Measurements from ENCODE around the gene OR4C12.
"Not testable (repeated sequence)": the region's sequence is repeated elsewhere in the genome, so short reads cannot be mapped to it uniquely, and the experiment has no call there.

The OR4C12 gene

DNA sequence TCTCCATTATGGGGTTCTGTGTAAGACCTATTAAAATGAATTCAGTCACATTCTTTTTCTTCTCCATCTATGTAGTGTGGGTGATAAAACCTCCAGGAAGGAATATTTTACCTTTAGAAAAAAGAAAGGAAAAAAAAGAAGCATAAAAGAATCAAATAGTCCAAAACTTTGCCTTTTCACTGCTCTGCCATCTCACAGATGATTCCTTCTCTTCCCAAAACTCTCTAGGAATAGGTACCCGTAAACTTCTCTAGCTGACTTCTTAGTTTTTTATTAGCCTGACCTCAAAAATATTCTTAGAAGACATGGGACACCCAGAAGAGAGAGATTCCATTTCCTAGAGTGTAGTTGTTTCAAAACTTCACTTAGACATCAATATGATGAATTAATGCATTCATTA is at the start of gene OR4C12:
Gene OR4C12 (minus strand): TSS at position 101 of the 400 bp plus-strand sequence. CDS start 34 bp downstream, at position 67.
- not testable (repeated sequence) for DNase-seq

DNA sequence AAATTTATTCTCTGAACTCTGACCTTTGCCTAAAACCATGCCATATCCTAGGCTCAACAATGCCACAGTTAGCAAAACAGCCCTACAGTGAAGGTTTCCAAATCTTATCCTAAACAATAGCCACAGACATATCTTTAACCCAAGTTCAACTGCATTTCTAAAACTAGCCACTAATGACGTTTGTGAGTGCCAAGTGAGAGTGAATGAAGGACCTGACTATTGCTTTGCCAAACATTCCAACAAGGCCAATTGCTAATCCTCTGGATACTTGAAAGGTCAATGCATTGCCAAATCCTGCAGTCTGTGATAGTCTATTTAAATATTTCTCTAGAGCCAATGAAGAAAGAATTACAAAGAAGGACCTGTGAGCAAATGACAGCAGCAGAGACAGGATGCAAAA is 47.9 kb upstream of the OR4C12 start:
- no peak for DNase-seq

DNA sequence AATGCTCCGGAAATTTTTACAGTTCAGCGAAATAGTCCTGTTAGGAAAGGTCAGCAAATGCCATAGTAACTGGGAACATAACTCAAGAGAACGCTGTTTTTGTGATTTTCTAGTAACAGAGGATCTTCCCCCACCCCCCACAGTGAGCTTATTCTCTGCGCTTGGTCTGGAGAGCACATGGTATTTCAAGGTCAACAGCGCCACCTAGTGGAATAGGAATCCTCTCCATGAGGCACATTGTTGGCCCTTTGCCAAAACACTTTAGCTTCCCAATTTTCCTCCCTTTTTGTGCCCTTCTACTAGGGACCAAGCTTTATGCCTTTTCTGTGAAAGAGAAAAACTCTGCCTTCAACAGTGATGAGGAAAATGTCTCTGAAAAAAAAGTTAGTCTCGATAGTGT is 13.2 kb upstream of the OR4C12 start:
- peak; percentile 28 for DNase-seq

DNA sequence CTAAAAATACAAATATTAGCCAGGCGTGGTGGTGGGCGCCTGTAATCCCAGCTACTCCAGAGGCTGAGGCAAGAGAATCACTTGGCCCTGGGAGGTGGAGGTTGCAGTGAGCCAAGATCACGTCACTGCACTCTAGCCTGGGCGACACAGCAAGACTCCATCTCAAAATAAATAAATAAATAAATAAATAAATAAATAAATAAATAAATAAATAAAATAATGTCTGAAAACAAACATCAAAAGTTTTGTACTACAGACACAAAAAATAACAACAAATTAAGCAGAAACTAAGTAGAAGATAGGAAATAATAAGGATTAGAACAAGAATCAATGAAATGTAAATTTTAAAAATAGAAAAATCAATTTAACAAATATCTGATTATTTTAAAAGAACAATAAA is 8.9 kb downstream of the OR4C12 start:
- not testable (repeated sequence) for DNase-seq

DNA sequence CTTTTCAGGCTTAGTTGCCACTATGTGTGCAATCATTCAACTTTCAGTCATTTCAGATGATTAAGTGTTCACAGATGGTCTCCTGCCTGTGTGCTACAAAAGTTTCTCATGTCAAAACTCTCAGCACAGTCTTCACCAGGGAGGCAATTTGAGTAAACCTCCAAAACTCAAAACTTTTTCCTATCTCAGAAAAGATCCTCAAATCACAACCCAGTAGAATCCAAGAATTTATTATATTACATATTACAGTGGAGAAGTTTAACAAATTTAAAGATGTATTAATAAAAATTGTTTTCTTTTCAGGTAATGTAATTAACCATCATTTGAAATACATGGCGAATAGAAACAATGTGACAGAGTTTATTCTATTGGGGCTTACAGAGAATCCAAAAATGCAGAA is 30.2 kb downstream of the OR4C12 start, which contains the start of gene OR4C13:
Gene OR4C13 (plus strand): TSS at position 301 of the 400 bp plus-strand sequence. CDS start 32 bp downstream, at position 333.
- no peak for DNase-seq

DNA sequence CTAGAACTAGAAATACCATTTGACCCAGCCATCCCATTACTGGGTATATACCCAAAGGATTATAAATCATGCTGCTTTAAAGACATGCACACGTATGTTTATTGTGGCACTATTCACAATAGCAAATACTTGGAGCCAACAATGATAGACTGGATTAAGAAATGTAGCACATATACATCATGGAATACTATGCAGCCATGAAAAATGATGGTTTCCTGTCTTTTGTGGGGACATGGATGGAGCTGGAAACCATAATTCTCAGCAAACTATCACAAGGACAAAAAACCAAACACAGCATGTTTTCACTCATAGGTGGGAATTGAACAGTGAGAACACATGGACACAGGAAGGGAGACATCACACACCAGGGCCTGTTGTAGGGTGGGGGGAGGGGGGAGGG is 33.6 kb downstream of the OR4C12 start:
- not testable (repeated sequence) for DNase-seq

All from GDM1 (cell line).